BE2C (cell line): ENCODE data around the gene ITGB3.

ENCODE experiments used
- DNase-seq: peaks from one replicate; pipeline ENCODE4 v3.0.0-alpha.2; 2020
- H3K27me3 ChIP-seq: fragments of 250-450 bp; sonication (Bioruptor Pico); 2 replicates; pipeline ENCODE4 v1.5.1; 2020; ENCODE audit warnings: mild to moderate bottlenecking
- H3K36me3 ChIP-seq: fragments of 250-450 bp; sonication (Bioruptor Pico); 2 replicates; pipeline ENCODE4 v1.5.1; 2020; ENCODE audit warnings: mild to moderate bottlenecking
- H3K4me1 ChIP-seq: fragments of 250-450 bp; sonication (Bioruptor Pico); 2 replicates; pipeline ENCODE4 v1.5.1; 2020
- H3K4me3 ChIP-seq: 2 replicates; pipeline ENCODE4 v1.5.1; 2011; ENCODE audit warnings: low read depth, low read length
- H3K9me3 ChIP-seq: fragments of 250-450 bp; sonication (Bioruptor Pico); 2 replicates; pipeline ENCODE4 v1.5.1; 2020
- TF ChIP-seq, protein P1 (sequence below): IDR thresholded peaks from 2 replicates; pipeline ENCODE4 v1.5.1; 2012; ENCODE audit warnings: mild to moderate bottlenecking, low read depth, low read length

ITGB3 gene

DNA sequence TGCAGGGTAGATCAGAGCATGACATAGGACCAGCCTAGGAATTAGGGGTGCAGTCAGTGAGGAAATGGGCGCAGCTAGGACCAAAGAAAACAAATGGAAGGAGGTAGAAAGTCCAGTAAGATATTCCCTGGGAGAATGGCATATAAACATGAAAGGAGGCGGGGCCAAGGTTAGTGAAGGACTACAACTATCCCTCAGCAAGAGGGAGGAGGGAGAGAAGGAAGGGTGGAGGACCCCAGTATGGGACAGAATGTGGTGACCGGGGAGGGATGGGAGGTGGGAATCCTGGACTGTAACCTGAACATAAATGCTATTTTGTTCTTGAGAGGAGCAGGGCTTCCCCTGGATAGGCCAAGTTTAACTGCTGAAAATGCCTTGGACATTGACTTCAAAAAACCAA, 22.8 kb downstream of the ITGB3 start:
- H3K4me3 ChIP-seq = no peak overlapping the region
- TF ChIP-seq, protein P1, sequence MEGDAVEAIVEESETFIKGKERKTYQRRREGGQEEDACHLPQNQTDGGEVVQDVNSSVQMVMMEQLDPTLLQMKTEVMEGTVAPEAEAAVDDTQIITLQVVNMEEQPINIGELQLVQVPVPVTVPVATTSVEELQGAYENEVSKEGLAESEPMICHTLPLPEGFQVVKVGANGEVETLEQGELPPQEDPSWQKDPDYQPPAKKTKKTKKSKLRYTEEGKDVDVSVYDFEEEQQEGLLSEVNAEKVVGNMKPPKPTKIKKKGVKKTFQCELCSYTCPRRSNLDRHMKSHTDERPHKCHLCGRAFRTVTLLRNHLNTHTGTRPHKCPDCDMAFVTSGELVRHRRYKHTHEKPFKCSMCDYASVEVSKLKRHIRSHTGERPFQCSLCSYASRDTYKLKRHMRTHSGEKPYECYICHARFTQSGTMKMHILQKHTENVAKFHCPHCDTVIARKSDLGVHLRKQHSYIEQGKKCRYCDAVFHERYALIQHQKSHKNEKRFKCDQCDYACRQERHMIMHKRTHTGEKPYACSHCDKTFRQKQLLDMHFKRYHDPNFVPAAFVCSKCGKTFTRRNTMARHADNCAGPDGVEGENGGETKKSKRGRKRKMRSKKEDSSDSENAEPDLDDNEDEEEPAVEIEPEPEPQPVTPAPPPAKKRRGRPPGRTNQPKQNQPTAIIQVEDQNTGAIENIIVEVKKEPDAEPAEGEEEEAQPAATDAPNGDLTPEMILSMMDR = no peak
- peaks cover 23% of the 10 kb centered on the region for H3K4me1 ChIP-seq
- no peak for DNase-seq
- H3K9me3 ChIP-seq = no peaks in the 10 kb centered on the region
- H3K36me3 ChIP-seq = no peaks in the 10 kb centered on the region
- no peaks in the 10 kb centered on the region for H3K27me3 ChIP-seq

- H3K27me3 ChIP-seq = no peaks in the 10 kb centered on the region
- no peaks in the 10 kb centered on the region for H3K9me3 ChIP-seq
- H3K36me3 ChIP-seq = no peaks in the 10 kb centered on the region
- peak; percentile 65 for DNase-seq
- H3K4me1 ChIP-seq = peaks cover 23% of the 10 kb centered on the region
- no peak overlapping the region for H3K4me3 ChIP-seq
- TF ChIP-seq, protein P1 = no peak
These were observed 23.2 kb downstream of the ITGB3 start for GRCh38 chr17:47276868-47277267.

- Histone ChIP-seq H3K4me1 (peaks cover 23% of the 10 kb centered on the region), H3K36me3 (no peaks in the 10 kb centered on the region), H3K9me3 (no peaks in the 10 kb centered on the region), H3K27me3 (no peaks in the 10 kb centered on the region), H3K4me3 (no peak overlapping the region)
- TF ChIP-seq, protein P1 = no peak
- DNase-seq = no peak
These were observed 24.3 kb downstream of the ITGB3 start for GRCh38 chr17:47277921-47278320.

DNA sequence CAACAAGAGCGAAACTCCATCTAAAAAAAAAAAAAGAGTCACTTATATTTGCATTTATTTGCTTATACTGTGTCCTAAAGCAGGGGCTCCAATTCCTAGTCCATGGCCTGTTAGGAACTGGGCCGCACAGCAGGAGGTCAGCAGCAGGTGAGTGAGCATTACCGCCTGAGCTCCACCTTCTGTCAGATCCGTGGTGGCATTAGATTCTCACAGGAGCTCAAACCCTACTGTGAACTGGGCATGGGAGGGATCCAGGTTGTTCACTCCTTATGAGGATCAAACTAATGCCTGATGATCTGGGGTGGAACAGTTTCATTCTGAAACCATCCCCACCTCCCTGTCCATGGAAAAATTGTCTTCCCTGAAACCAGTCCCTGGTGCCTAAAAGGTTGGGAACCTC, 24.9 kb downstream of the ITGB3 start:
- DNase-seq = no peak
- Histone ChIP-seq H3K4me1 (peaks cover 23% of the 10 kb centered on the region), H3K36me3 (no peaks in the 10 kb centered on the region), H3K27me3 (no peaks in the 10 kb centered on the region), H3K4me3 (no peak overlapping the region), H3K9me3 (no peaks in the 10 kb centered on the region)
- TF ChIP-seq, protein P1 = no peak

DNA sequence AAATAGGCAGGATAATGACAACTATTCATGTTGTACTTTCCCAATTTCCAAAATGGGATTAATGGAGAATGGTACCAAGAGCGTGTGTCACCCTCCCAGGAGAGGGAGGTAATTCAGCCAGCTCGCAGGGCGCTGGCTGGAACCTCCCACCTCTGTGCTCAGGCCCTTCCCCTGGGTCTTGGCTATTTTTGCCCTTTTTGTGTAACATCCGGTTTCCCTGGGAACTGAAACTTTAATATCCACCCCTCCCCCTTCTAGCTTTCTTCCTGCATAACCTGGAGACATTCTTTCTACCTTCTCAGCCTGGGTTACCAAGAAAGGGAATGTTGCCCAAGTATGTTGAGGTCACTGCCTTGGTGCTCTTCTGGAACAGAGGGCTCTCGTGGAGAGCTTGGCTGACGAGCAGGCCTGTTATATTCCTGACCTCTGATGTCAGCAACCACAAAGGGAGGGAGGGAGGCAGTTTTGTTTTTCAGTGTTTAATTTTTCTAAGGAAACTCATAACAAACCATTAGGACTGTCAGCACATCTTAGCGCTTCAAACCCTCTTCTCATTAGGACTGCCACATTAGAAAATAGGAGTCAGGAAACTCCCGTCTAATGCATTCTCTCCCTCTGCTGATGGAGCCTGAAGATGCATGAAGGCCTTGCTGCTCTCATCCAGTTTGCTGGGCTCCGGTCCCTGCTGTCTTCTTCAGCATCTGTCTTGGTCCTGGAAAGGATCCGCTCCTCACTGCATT, 25.6 kb downstream of the ITGB3 start:
- DNase-seq = no peak
- Histone ChIP-seq H3K4me3 (no peak overlapping the region), H3K27me3 (no peaks in the 10 kb centered on the region), H3K36me3 (no peaks in the 10 kb centered on the region), H3K4me1 (peaks cover 23% of the 10 kb centered on the region), H3K9me3 (no peaks in the 10 kb centered on the region)
- TF ChIP-seq, protein P1 = no peak

- H3K36me3 ChIP-seq = no peaks in the 10 kb centered on the region
- TF ChIP-seq, protein P1 = no peak
- no peak for DNase-seq
- H3K4me1 ChIP-seq = peaks cover 20% of the 10 kb centered on the region
- no peak overlapping the region for H3K4me3 ChIP-seq
- H3K27me3 ChIP-seq = no peaks in the 10 kb centered on the region
- no peaks in the 10 kb centered on the region for H3K9me3 ChIP-seq
These were observed 26.6 kb downstream of the ITGB3 start for GRCh38 chr17:47280072-47280811.
